ENCODE data around the gene MCCC1.
"Not testable (repeated sequence)": the region's sequence is repeated elsewhere in the genome, so short reads cannot be mapped to it uniquely, and the experiment has no call there.

MCCC1 gene

GRCh38 chr3:183099026-183099837, at the start of gene MCCC1:
TSS of gene MCCC1 (minus strand) at chr3:183099496. CDS start at chr3:183099440, 56 bp downstream.
- DNase-seq, result peak; percentile 99

- DNase-seq, result no peak
Observed at GRCh38 chr3:183148056-183148455, 48.8 kb upstream of the MCCC1 start.

- no peak for DNase-seq
Observed at GRCh38 chr3:183144363-183144762, 45.1 kb upstream of the MCCC1 start.

- DNase-seq, result no peak
Observed at GRCh38 chr3:183142199-183142598, 42.9 kb upstream of the MCCC1 start.

- no peak for DNase-seq
Observed at GRCh38 chr3:183134844-183135243, 35.5 kb upstream of the MCCC1 start.

GRCh38 chr3:183132409-183132808, 33.1 kb upstream of the MCCC1 start:
- DNase-seq, result no peak

- no peak for DNase-seq
Observed at GRCh38 chr3:183131735-183132134, 32.4 kb upstream of the MCCC1 start.

- no peak for DNase-seq
Observed at GRCh38 chr3:183131186-183131725, 32.0 kb upstream of the MCCC1 start.

GRCh38 chr3:183129243-183129642, 29.9 kb upstream of the MCCC1 start:
- DNase-seq, result no peak

GRCh38 chr3:183128709-183129108, 29.4 kb upstream of the MCCC1 start:
- DNase-seq, result no peak

- no peak for DNase-seq
Observed at GRCh38 chr3:183123891-183124290, 24.6 kb upstream of the MCCC1 start.

- DNase-seq, result no peak
Observed at GRCh38 chr3:183122257-183122932, 23.1 kb upstream of the MCCC1 start.

GRCh38 chr3:183120538-183121215, 21.4 kb upstream of the MCCC1 start:
- DNase-seq, result no peak

- no peak for DNase-seq
Observed at GRCh38 chr3:183117056-183117455, 17.8 kb upstream of the MCCC1 start.

- DNase-seq, result peak; percentile 77
Observed at GRCh38 chr3:183116025-183116614, 16.8 kb upstream of the MCCC1 start.

- no peak for DNase-seq
Observed at GRCh38 chr3:183114384-183115178, 15.3 kb upstream of the MCCC1 start.

GRCh38 chr3:183109847-183110246, 10.6 kb upstream of the MCCC1 start:
- not testable (repeated sequence) for DNase-seq

- no peak for DNase-seq
Observed at GRCh38 chr3:183108470-183108869, 9.2 kb upstream of the MCCC1 start.

- no peak for DNase-seq
Observed at GRCh38 chr3:183108001-183108449, 8.7 kb upstream of the MCCC1 start.

- not testable (repeated sequence) for DNase-seq
Observed at GRCh38 chr3:183107372-183107771, 8.1 kb upstream of the MCCC1 start.

- no peak for DNase-seq
Observed at GRCh38 chr3:183106635-183107034, 7.3 kb upstream of the MCCC1 start.

- not testable (repeated sequence) for DNase-seq
Observed at GRCh38 chr3:183103950-183104349, 4.7 kb upstream of the MCCC1 start.

All from stimulated activated CD4-positive, alpha-beta T cell treated with anti-CD3 and anti-CD28 coated beads, Interleukin-15, amount 100 ng/mL, for 24 hours (primary cell).